H9 (cell line): ENCODE results near the gene ZNF488. TPM values are rescaled to one million over a fixed set of nuclear protein-coding genes. Genes with fewer than 3 reads are reported as not detected.

ENCODE experiments used
- DNase-seq: peaks from one replicate; pipeline ENCODE4 v3.0.0-alpha.2; 2017
- H2AFZ ChIP-seq: one replicate; pipeline ENCODE4 v1.6.1; 2013; ENCODE audit warnings: mild to moderate bottlenecking, low read length, control low read depth, moderate library complexity
- H2AK5ac ChIP-seq: 2 replicates; pipeline ENCODE4 v1.6.1; 2013; ENCODE audit warnings: low read length, control low read depth, mixed read lengths; ENCODE audit not compliant: insufficient read length
- H2BK120ac ChIP-seq: one replicate; pipeline ENCODE4 v1.6.1; 2013; ENCODE audit warnings: low read depth, mild to moderate bottlenecking, low read length, control low read depth, inconsistent platforms; ENCODE audit not compliant: poor library complexity, severe bottlenecking
- H2BK12ac ChIP-seq: 2 replicates; pipeline ENCODE4 v1.6.1; 2013; ENCODE audit warnings: low read length, control low read depth, mixed read lengths, low read depth; ENCODE audit not compliant: insufficient read length
- H2BK15ac ChIP-seq: 2 replicates; pipeline ENCODE4 v1.6.1; 2013; ENCODE audit warnings: low read depth, low read length, control low read depth
- H2BK20ac ChIP-seq: one replicate; pipeline ENCODE4 v1.6.1; 2013; ENCODE audit warnings: low read depth, mild to moderate bottlenecking, low read length, control low read depth, inconsistent platforms; ENCODE audit not compliant: poor library complexity, severe bottlenecking
- H2BK5ac ChIP-seq: 2 replicates; pipeline ENCODE4 v1.6.1; 2013; ENCODE audit warnings: low read length, control low read depth, mixed read lengths; ENCODE audit not compliant: insufficient read length
- H3K14ac ChIP-seq: 2 replicates; pipeline ENCODE4 v1.6.1; 2013; ENCODE audit warnings: low read length, control low read depth; ENCODE audit not compliant: insufficient read depth
- H3K18ac ChIP-seq: 2 replicates; pipeline ENCODE4 v1.6.1; 2013; ENCODE audit warnings: low read depth, mild to moderate bottlenecking, mixed read lengths, low read length, control low read depth; ENCODE audit not compliant: insufficient read length
- H3K23ac ChIP-seq: 2 replicates; pipeline ENCODE4 v1.6.1; 2013; ENCODE audit warnings: low read length, control low read depth, mixed read lengths, low read depth; ENCODE audit not compliant: insufficient read length
- H3K23me2 ChIP-seq: 2 replicates; pipeline ENCODE4 v1.6.1; 2013; ENCODE audit warnings: low read depth, mild to moderate bottlenecking, mixed read lengths, low read length, control low read depth; ENCODE audit not compliant: insufficient read length, poor library complexity, severe bottlenecking
- H3K27ac ChIP-seq: 2 replicates; pipeline ENCODE4 v1.5.1; 2013; ENCODE audit warnings: low read length, control low read depth, mixed read lengths, low read depth; ENCODE audit not compliant: insufficient read length
- H3K27me3 ChIP-seq: 2 replicates; pipeline ENCODE4 v1.6.1; 2013; ENCODE audit warnings: low read length, control low read depth, inconsistent platforms; ENCODE audit not compliant: insufficient read depth
- H3K4ac ChIP-seq: 2 replicates; pipeline ENCODE4 v1.6.1; 2013; ENCODE audit warnings: low read depth, mild to moderate bottlenecking, control low read depth, inconsistent platforms, low read length, moderate library complexity
- H3K4me1 ChIP-seq: 2 replicates; pipeline ENCODE4 v1.6.1; 2013; ENCODE audit warnings: low read length, control low read depth, inconsistent platforms; ENCODE audit not compliant: insufficient read depth
- H3K4me2 ChIP-seq: 2 replicates; pipeline ENCODE4 v1.6.1; 2013; ENCODE audit warnings: low read length, control low read depth, mixed read lengths; ENCODE audit not compliant: insufficient read length, insufficient read depth
- H3K56ac ChIP-seq: 2 replicates; pipeline ENCODE4 v1.6.1; 2013; ENCODE audit warnings: low read depth, mild to moderate bottlenecking, mixed read lengths, low read length, control low read depth; ENCODE audit not compliant: insufficient read length
- H3K79me1 ChIP-seq: 2 replicates; pipeline ENCODE4 v1.6.1; 2013; ENCODE audit warnings: low read depth, mild to moderate bottlenecking, moderate library complexity, low read length, control low read depth, inconsistent platforms; ENCODE audit not compliant: insufficient read depth, poor library complexity, severe bottlenecking
- H3K79me2 ChIP-seq: 2 replicates; pipeline ENCODE4 v1.6.1; 2013; ENCODE audit warnings: low read length, control low read depth, inconsistent platforms; ENCODE audit not compliant: insufficient read depth
- H3K9ac ChIP-seq: 2 replicates; pipeline ENCODE4 v1.6.1; 2013; ENCODE audit warnings: low read length, control low read depth, mixed read lengths; ENCODE audit not compliant: insufficient read length; ENCODE audit errors: extremely low read depth
- H3K9me3 ChIP-seq: one replicate; pipeline ENCODE4 v1.6.1; 2013; ENCODE audit warnings: low read depth, low read length, inconsistent platforms; ENCODE audit not compliant: control insufficient read depth
- H3T11ph ChIP-seq: one replicate; pipeline ENCODE4 v1.6.1; 2013; ENCODE audit warnings: mild to moderate bottlenecking, low read length, control low read depth, inconsistent platforms
- H4K20me1 ChIP-seq: one replicate; pipeline ENCODE4 v1.6.1; 2013; ENCODE audit not compliant: control insufficient read depth, insufficient read length, insufficient read depth
- H4K5ac ChIP-seq: 2 replicates; pipeline ENCODE4 v1.6.1; 2013; ENCODE audit warnings: low read depth, mild to moderate bottlenecking, mixed read lengths, low read length, control low read depth; ENCODE audit not compliant: insufficient read length
- H4K8ac ChIP-seq: replicated peaks from 2 replicates; pipeline ENCODE4 v1.6.1; 2013; ENCODE audit warnings: low read length, control low read depth, mixed read lengths, low read depth; ENCODE audit not compliant: insufficient read length
- H4K91ac ChIP-seq: 2 replicates; pipeline ENCODE4 v1.6.1; 2013; ENCODE audit warnings: low read depth, mild to moderate bottlenecking, moderate library complexity, mixed read lengths, low read length, control low read depth; ENCODE audit not compliant: insufficient read length
- H3K27ac Mint-ChIP-seq, 3 experiments: 2 replicates in 2 of 3; 3 replicates in 1 of 3; pipeline ENCODE4 v1.8.0; 2020 to 2021; ENCODE audit warnings: mixed read lengths in 3 of 3, mild to moderate bottlenecking in 1 of 3, moderate library complexity in 1 of 3
- H3K27me3 Mint-ChIP-seq: 2 replicates; pipeline ENCODE4 v1.8.0; 2021; ENCODE audit warnings: low read depth, mild to moderate bottlenecking, moderate library complexity, mixed read lengths
- H3K36me3 Mint-ChIP-seq, 3 experiments: 2 replicates in 2 of 3; 3 replicates in 1 of 3; pipeline ENCODE4 v1.8.0; 2020 to 2021; ENCODE audit warnings: low read depth in 3 of 3, mixed read lengths in 3 of 3; ENCODE audit not compliant: insufficient read depth in 1 of 3
- H3K4me1 Mint-ChIP-seq, 2 experiments: 2 replicates each; pipeline ENCODE4 v1.8.0; 2020; ENCODE audit warnings: mixed read lengths in 2 of 2
- H3K4me3 Mint-ChIP-seq, 2 experiments: 2 replicates in 1 of 2; 3 replicates in 1 of 2; pipeline ENCODE4 v1.8.0; 2020 to 2021; ENCODE audit warnings: mild to moderate bottlenecking in 2 of 2, mixed read lengths in 2 of 2, moderate library complexity in 1 of 2
- H3K9me3 Mint-ChIP-seq, 2 experiments: 2 replicates in 1 of 2; 3 replicates in 1 of 2; pipeline ENCODE4 v1.8.0; 2020; ENCODE audit warnings: mild to moderate bottlenecking in 2 of 2, mixed read lengths in 2 of 2, moderate library complexity in 1 of 2
- WGBS: extraction: QIAGEN DNeasy Blood & Tissue Kit; methylation state at CpG from one replicate; pipeline ENCODE4 v1.1.7; 2013; ENCODE audit warnings: missing lambda C conversion rate, low lambda C conversion rate, mixed read lengths; ENCODE audit not compliant: insufficient read length; ENCODE audit errors: extremely low coverage; 5-methylcytosine and 5-hydroxymethylcytosine counted together
- total RNA-seq: library from RNA; stranded (reverse); gene quantifications from 2 replicates; pipeline ENCODE4 v1.2.1, GENCODE V29; 2021
- TF ChIP-seq, protein P1 (sequence below): fragments of 200-600 bp; sonication (generic); conservative IDR thresholded peaks from 3 replicates; pipeline ENCODE4 v1.8.0; 2021; ENCODE audit warnings: antibody characterized with exemption, mild to moderate bottlenecking

Gene ZNF488
- total RNA-seq, 1 experiment from 2014 or later: 2.9 TPM

DNA sequence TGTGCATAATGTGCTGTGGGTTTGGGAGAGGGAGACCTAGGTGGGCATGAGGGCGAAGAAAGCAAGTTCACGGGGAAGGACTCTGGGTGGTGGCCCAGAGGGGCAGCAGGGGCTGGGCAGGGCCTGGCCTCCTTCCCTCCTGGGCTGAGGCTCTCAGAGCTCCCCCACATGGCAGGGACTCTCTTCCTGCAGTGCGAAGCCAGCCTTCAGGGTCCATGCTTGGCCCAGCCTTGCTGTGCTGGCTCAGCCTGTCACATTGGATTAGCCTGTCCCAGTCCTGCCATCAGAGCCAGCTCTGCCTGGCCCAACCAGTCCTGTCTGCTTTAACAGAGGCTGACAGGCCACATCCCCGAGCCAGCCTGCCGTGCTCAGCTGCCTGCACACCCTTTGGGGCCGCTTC is 20.4 kb upstream of the ZNF488 start:
- no peak overlapping the region for H2BK12ac ChIP-seq
- H3K23ac ChIP-seq: no peak overlapping the region
- no peak overlapping the region for H3K4ac ChIP-seq
- no peak overlapping the region for H3T11ph ChIP-seq
- no CpG with 5 or more reads among the region's 6 CpGs for whole genome bisulfite sequencing
- no peaks in the 10 kb centered on the region for H3K79me1 ChIP-seq
- no peaks in the 10 kb centered on the region for H3K79me2 ChIP-seq
- no peak overlapping the region for H3K14ac ChIP-seq
- H2BK20ac ChIP-seq: no peak overlapping the region
- H3K4me1 Mint-ChIP-seq: peaks cover 28 to 29% of the 10 kb centered on the region in 2 experiments
- H2BK15ac ChIP-seq: no peak overlapping the region
- H3K18ac ChIP-seq: no peak overlapping the region
- H3K27ac ChIP-seq: no peak overlapping the region
- no peaks in the 10 kb centered on the region; a peak in 1 of 5 replicates for H3K9me3 Mint-ChIP-seq
- no peak overlapping the region for H3K4me3 Mint-ChIP-seq
- no peak overlapping the region for H3K56ac ChIP-seq
- H4K5ac ChIP-seq: no peak overlapping the region
- H2AFZ ChIP-seq: no peak overlapping the region
- H3K36me3 Mint-ChIP-seq: no peaks in the 10 kb centered on the region; a peak in 1 of 7 replicates
- peak; percentile 53 for DNase-seq
- no peak overlapping the region for H2BK120ac ChIP-seq
- H3K23me2 ChIP-seq: no peaks in the 10 kb centered on the region
- H3K4me1 ChIP-seq: peaks cover 4% of the 10 kb centered on the region; the same call in 1 of the 2 replicates
- H2AK5ac ChIP-seq: no peak overlapping the region
- H3K9ac ChIP-seq: no peak overlapping the region
- H4K91ac ChIP-seq: no peak overlapping the region
- H3K27me3 Mint-ChIP-seq: peaks cover 21% of the 10 kb centered on the region
- no peaks in the 10 kb centered on the region for H3K9me3 ChIP-seq
- no peaks in the 10 kb centered on the region for H4K20me1 ChIP-seq
- peak overlapping the region in 2 of 3 experiments; percentile 40 to 85; a peak in 3 of 7 replicates for H3K27ac Mint-ChIP-seq
- TF ChIP-seq, protein P1, sequence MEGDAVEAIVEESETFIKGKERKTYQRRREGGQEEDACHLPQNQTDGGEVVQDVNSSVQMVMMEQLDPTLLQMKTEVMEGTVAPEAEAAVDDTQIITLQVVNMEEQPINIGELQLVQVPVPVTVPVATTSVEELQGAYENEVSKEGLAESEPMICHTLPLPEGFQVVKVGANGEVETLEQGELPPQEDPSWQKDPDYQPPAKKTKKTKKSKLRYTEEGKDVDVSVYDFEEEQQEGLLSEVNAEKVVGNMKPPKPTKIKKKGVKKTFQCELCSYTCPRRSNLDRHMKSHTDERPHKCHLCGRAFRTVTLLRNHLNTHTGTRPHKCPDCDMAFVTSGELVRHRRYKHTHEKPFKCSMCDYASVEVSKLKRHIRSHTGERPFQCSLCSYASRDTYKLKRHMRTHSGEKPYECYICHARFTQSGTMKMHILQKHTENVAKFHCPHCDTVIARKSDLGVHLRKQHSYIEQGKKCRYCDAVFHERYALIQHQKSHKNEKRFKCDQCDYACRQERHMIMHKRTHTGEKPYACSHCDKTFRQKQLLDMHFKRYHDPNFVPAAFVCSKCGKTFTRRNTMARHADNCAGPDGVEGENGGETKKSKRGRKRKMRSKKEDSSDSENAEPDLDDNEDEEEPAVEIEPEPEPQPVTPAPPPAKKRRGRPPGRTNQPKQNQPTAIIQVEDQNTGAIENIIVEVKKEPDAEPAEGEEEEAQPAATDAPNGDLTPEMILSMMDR: no peak; the same call in 2 of the 3 replicates
- H3K27me3 ChIP-seq: no peaks in the 10 kb centered on the region
- no peak overlapping the region for H3K4me2 ChIP-seq
- no peak overlapping the region for H2BK5ac ChIP-seq
- H4K8ac ChIP-seq: no peak overlapping the region
